NCI-H1694 treated with DMSO at 0.1 percent for 48 hours (cell line): ENCODE data around the gene TSHZ1.
A peak's percentile ranks its signal among the peaks of the same experiment; 100 is the strongest.

Experiments
- DNase-seq: peaks from one replicate; lab custom pipeline; 2025; lab: John Stamatoyannopoulos, UW

TSHZ1 gene

DNA sequence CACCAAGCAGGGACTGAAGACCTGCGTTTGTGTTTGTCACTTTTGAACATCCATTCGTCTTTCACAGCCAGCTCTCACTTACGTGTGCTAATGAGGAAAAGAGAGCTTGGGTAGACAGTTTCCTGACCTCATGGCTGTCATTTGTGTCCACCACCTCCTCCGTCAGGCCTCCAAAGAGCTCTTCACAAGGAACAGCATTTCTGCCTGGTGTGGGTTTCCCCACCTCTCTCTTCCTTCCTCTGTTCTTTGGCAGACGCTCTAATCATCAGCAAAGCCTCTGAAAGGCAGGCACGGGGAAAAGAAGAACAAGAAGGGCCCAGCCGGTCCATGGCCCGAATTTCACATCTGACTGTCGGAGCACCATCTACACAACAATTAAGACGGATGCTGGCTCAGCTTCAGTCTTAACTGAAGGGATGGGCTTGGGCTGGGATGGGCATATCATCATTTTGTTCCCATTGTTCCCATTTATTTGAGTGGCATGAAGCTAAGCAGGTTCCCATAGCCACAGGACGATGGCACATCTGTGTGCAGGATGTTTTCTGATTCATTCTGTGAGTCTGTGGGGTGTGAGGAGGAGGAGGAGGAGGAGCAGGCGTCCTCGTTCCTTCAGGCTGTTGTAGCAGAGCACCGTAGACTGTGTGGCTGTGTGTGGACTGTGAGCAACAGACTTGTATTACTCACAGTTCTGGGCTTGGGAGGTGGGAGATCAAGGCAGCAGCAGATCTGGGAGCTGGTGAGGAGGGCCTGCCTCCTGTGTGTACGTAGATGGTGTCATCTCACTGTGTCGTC is 66.4 kb downstream of the TSHZ1 start:
- no peak for DNase-seq

DNA sequence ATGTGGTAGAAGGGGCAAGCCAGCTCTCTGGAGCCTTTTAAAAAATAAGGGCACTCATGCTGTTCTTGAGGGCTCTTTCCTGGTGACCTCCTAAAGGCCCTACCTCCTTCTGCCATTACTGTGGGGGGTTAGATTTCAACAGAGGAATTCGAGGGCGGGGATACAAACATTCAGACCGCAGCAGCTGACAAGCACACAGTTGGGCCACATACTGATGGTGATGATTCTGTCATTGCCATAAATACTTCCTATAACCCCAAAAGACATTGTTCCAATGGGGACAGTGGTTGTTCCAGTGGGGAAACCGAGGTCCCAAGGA is 67.0 kb downstream of the TSHZ1 start:
- no peak for DNase-seq

DNA sequence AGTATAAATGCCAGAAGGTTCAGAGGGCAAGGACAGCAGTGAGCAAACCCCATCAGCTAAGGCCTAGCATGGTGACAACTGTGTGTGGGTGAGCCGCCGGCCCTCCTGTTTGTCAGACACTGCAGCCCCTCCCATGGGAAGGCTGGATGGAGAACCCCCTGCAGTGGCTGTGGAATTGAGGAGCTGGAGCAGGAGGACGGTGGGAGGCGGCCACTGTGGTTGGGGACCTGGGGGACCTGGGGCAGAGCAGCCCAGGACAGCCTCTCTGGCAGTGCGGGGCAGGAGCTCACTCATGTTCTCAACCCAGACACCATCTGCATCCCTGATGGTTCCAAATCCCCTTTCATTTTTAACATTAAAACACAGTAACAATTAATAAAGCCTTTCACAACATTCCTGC is 68.8 kb downstream of the TSHZ1 start:
- DNase-seq, result no peak

DNA sequence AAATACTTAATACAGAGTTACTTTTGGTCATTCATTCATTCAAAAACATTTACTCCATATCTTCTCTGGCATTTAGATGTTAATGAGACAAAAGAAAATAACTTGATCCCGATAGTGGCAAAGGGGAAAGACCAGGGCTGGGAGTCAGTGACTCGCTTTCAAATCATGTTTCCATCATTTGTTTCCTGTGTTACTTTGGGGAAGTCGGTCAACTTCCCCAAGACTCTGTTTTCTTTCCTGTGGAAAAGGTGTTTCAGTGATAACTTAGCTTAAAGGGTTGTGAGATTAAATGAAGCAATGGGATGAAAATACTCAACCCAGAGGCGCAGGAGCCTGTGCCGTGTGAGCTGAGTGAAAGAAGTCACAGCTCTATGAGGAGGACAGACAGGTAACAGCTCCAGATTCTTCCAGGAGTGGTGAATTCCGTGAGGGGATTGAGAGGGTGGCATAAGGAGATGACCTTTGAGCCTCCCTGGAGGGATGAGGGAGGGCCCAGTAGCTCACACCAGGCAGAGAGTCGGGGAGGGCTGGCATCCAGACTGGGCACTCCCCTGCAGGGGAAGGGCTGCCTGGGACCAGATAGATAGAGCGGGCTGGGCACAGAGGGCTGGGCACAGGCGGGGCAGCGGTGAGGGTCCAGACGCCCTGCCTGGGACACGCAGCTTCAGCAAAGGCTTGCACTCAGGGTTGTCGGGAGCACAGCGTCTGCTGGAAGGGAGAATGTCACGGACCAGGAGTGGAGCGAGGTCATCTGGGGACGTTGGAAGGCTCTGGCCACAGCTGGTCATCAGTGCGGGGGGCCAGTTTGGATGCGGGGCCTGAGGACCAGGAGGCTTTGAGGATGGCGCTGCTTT is 70.1 kb downstream of the TSHZ1 start:
- DNase-seq, result no peak

DNA sequence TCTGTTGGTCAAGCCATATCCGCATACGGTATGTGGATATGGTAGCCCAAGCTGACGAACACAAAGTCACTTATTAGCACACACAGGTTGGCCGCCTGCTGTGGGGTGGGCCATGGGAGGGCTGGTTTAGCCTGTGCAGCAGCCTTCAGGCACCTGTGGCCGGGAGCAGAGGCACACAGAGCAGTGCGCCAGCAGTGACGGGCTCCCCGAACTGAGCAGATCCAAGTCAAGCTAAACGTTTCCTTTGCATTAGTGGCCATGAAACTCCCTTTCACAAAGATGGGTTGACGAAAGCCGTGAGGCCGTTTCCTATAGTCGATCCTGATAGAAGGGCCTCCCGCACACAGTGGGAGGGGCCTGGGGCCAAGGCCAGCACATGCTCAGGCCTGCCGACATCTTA is 72.1 kb downstream of the TSHZ1 start:
- DNase-seq, result no peak

DNA sequence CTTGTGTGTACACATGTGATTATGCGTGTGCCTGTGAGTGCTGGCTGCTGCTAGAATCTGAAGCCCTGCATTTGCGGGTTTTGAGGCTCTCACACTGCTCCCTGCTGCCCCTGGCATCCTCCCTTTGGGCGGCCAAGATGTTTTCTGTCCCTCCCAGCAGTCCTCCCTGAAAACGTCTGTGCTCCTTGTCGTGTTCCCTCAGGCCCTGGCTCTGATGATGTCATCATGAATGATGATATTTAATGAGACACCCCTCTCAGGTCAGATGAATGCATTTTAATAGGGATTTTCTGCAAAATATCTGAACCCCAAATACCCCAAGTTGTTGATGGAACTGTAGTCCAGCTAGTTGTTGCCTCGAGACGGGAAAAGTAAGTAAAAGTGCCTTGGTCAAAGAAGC is 73.1 kb downstream of the TSHZ1 start:
- no peak for DNase-seq

DNA sequence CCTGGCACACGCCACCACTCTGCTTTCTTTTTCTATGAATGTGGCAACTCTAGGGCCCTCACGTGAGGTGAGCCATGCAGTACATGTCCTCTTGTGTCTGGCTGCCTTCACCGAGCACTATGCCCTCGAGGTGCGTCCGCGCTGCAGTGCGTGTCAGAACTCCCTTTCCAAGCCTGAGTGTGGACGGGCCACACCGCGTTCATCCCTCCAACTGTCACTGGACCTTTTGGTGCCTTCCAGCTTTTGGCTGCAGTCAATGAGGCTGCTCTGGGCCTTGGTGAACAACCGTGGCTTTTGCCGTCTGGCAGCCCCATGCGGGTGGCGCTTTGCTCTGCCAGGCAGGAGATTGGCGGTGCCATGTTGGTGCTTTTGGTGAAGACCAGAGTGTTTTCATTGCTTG is 74.0 kb downstream of the TSHZ1 start:
- no peak for DNase-seq

DNA sequence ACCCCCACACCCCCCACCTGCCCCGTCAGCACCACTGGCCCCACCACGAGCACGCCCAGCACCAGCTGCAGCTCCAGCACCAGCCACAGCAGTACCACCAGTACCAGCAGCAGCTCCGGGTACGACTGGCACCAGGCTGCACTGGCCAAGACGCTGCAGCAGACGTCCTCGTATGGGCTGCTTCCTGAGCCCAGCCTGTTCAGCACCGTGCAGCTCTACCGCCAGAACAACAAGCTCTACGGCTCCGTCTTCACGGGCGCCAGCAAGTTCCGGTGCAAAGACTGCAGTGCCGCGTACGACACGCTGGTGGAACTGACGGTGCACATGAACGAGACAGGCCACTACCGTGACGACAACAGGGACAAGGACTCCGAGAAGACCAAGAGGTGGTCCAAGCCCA is 75.3 kb downstream of the TSHZ1 start:
- no peak for DNase-seq

DNA sequence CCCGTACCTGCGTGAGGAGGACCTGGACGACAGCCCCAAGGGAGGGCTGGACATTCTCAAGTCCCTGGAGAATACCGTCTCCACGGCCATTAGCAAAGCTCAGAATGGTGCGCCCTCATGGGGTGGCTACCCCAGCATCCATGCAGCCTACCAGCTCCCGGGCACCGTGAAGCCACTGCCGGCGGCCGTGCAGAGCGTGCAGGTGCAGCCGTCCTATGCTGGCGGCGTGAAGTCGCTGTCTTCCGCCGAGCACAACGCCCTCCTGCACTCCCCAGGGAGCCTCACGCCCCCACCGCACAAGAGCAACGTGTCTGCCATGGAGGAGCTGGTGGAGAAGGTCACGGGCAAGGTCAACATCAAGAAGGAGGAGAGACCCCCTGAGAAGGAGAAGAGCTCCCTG is 76.4 kb downstream of the TSHZ1 start:
- DNase-seq, result no peak

DNA sequence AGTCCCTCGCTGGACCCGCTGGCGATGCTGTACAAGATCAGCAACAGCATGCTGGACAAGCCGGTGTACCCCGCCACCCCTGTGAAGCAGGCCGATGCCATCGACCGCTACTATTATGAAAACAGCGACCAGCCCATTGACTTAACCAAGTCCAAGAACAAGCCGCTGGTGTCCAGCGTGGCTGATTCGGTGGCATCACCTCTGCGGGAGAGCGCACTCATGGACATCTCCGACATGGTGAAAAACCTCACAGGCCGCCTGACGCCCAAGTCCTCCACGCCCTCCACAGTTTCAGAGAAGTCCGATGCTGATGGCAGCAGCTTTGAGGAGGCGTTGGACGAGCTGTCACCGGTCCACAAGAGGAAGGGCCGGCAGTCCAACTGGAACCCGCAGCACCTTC is 77.1 kb downstream of the TSHZ1 start:
- DNase-seq, result no peak

DNA sequence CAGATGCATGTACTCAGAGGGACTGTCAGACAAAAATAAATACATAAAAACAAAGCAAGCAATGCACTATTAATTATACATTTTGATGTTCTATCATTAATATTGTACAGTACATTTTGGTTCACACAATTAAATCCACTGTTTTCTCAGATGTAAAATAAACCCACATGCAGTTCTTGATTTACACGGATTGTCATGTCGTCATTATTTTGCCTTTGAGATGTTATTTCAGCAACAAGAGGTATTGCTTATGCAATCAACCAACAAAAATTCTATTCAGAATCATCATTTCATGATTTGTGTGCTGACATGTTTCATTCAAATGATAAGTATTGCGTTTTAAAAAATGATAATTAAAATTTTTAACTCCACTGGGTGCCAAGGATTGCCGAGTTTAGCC is 79.2 kb downstream of the TSHZ1 start:
- DNase-seq, result no peak

DNA sequence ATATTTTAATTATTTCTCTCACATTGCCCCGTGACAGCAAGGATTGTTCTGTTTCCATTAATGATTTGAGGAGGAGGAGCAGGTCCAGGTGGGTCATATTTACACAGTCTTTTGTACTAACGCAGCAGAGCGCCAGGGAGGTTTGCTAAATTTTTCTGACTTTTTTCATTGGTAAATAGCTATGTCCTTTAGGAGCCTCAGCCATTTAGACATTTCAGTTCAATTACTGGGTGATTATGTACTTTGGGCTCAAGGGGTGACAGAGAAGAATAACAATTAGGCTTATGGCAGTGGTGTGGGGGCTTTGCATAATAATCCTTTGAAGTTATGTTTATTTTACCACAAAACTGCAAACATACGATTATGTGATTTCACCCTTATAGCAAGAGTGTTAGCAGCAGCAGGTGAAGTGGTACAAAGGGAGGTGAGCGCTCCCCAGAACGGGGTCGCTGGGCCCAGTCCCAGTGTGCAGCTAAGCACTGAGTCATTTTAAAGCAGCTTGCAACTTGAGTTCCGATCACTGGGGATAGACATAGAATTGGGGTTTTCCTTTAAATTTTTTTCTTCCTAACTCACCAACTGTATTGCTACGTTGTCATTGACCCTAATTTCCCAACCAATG is 80.3 kb downstream of the TSHZ1 start:
- no peak for DNase-seq

DNA sequence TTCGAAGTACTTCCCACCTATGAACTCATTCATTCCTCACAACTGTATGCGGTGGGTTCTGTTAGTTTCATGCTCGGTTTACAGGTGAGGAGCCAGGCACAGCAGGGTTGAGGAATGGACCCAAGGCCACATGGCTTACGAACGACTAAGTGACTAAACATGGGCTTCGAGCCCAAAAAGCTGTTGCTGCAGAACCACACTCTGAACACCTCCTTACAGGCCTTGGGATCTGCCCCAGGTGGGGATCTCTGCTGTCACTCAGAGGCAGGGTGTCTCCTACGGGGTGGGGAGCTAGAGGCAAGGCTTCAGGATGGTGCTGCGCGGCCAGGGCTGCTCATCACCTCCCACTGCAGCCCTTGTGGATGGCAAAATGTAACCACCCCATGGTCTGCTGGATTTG is 80.9 kb downstream of the TSHZ1 start:
- DNase-seq, result no peak

DNA sequence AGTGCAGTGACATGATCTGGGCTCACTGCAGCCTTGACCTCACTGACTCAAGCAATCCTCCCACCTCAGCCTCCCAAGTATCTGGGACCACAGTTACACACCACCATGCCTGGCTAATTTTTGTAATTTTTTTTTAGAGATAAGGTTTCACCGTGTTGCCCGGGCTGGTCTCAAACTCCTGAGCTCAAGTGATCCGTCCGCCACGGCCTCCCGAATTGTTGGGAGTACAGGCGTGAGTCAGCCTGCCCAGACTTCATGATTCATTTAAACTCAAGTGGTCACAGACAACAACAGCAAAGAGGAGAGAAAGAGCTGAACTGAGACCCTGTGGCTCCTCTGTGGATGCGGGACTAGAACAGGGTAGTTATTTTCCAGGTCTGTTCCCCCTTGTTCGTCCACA is 83.0 kb downstream of the TSHZ1 start:
- no peak for DNase-seq

DNA sequence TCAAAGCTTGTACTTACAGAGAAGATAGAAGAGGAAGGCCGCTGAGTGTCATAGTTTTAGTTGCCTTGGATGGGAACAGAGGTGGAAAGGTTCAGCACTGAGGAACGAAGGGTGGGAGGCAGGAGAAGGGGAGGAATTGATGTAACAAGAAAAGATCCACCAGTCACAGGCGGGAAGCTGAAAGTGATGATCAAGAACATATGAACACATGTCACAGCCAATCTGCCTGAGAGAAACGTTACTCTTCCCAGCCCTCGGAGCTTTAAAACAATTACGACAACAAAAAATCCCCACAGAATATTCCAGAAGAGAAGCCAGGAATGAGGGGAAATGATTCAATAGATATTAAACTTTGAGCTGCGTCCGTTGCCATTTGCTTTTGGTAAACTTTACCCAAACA is 87.1 kb downstream of the TSHZ1 start:
- DNase-seq, result no peak

DNA sequence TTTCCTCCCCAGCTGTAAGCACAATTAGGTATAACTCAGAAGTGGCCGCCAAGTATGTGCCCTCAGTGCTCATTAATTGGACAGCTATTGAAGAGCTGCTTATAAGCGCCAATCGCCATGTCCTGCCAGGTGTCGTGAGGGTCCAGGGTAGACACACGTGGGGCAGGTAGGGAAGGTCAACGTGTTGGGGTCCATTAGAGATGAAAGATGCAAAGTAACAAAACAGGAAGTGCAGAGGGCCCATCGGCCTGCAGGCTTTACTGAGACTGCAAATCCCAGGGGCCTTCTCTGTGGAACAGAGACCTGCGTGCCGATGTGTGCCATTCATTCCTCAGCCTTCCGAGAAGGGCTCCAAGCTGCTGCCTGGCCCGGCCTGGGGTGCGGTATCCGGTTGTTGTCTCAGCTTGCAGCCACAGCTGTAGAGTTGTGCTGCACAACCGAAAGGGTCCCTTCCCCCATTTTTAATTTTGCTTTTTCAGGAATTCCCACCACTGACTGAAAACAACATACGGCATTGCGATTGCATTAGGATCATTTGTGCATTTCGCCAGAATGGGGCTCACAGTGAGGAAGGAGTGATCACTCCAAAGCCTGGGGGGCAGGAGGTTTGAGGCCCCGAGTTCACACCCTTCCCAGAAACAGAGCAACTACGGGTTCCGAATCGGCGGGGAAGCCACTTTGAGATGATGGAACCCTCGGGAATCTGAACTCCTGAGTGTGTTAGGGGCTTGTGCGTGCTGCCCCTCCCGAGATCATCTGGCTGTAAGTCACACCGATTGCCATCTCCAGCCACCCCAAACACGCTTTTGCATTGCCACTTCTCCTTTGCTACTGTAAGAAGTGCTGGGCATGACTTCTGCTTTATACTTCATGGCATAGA is 94.3 kb downstream of the TSHZ1 start:
- DNase-seq, result peak; percentile 27

DNA sequence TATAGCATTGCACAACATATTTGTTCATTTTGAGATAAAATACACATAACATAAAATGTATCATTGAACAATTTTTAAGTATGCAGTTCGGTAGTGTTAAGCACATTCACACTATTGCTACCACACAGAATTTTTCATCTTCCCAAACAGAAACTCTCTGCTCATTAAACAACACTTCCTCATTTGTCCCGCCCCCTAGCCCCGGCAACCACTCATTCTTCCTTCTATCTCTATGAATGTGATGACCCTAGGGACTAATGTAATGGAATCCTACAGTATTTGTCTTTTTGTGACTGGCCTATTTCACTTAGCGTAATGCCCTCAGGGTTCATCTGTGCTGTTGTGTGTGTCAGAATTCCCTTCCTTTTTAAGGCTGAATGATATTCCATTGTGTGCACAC is 95.4 kb downstream of the TSHZ1 start:
- no peak for DNase-seq

DNA sequence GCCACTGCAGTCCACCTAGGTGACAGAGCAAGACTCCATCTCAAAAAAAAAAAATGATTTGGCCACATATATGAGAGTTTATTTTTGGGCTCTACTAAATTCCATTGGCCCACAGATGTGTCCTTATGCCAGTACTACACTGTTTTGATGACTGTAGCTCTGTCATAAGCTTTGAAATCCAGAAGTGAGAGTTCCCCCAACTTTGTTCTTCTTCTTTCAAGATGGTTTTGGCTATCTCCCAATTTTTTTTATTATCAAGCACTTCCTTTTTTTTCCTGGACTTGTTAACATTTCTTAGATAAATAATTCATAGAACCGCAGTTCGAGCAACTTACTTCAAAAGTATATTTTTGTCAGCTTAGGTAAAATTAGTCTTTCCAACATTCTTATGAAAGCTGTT is 96.9 kb downstream of the TSHZ1 start:
- DNase-seq, result no peak

DNA sequence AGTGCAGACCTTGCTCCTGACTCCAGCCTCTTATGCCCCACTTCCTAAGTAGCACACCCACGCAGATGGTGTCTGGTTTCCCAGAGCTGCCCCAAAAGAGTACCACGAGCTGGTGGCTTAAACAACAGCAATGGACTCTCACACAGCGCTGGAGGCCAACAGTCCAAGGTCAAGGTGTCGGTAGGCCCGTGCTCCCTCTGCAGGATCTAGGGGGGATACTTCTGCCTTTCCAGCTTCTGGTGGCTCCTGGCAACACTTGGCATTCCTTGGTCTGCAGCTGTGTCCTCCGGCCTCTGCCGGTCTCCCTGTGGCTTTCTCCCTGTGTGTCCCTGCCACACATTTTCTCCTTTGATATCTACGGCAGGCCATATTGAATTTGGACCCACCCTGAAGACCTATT is 99.0 kb downstream of the TSHZ1 start:
- DNase-seq, result no peak

DNA sequence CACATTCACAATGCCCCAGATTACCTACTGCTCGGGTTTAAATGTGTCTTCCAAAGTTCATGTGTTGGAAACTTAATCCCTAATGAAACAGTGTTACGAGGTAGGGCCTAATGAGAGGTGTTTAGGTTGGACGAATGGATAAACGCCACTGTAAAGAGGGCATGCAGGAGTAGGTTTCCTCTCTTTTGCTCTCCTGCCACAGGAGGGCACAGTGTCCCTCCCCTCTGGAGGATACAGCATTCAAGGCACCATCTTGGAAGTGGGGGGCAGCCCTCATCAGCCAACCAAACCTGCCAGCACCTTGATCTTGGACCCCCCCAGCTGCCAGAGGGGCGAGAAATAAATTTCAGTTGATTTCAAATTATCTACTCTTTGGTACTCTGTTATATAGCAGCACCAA is 103.5 kb downstream of the TSHZ1 start:
- DNase-seq, result no peak

DNA sequence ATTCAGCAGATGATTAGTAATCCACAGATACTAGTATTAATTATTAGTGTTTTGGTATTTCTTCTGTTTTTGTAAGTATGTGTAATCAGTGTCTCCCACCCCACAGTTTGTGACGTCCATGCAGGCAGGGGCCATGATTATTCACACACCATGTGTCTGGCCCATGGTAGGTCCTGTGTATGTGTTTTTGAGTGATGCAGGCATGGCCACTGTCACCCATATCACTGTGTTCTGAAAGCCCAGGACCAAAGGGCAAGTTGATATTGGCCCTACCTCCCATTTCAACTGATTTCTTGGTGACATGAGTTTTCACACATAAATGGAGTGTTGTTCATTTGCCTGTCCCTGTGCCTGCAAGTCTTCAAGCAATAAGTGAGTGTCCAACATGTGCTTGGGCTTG is 104.0 kb downstream of the TSHZ1 start:
- no peak for DNase-seq

DNA sequence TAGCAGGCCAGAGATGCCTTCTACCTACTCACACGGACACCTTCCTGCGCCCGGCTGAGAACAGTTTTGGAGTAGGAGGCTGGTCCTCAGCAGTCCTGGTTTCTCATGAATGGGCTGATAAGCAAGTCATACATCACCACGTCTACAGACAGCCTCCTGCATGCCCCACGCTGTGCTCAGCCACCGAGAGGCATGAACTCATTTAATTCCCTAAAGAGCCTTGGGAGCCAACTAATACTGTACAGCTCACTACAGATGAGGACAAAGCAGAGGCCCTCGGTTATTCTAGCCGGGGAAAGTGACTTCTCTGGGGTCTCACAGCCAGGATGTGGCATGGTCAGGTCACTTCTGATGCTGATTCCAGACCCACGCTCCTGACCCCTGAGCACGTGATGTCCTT is 105.6 kb downstream of the TSHZ1 start:
- DNase-seq, result no peak
